OCI-LY7 (cell line): Measurements from ENCODE around the gene ACER1. TPM values are rescaled to one million over a fixed set of nuclear protein-coding genes. Genes with fewer than 3 reads are reported as not detected.

Experiments
- BruUV-seq: library from RNA; stranded (reverse); fragments of 400-500 nt; replicated peaks from 2 replicates; lab custom pipeline; 2021; lab: Mats Ljungman, UMichigan
- CTCF ChIA-PET: fragments of 300-600 bp; sonication (Branson Sonifier 250); formaldehyde crosslinking; loops from one replicate; lab custom pipeline; 2022; ENCODE audit warnings: antibody characterized with exemption; ENCODE audit not compliant: unreplicated experiment; lab: Charles Lee
- POLR2A ChIA-PET: fragments of 300-600 bp; sonication (Branson Sonifier 250); formaldehyde crosslinking; loops from one replicate; lab custom pipeline; 2022; ENCODE audit warnings: antibody characterized with exemption; lab: Charles Lee
- DNase-seq: peaks from one replicate; pipeline ENCODE4 v3.0.0-alpha.2; 2015; ENCODE audit warnings: low spot score
- H2AFZ ChIP-seq: fragments of 200-600 bp; sonication (generic), shearing (Covaris generic); 2 replicates; pipeline ENCODE4 v1.6.1; 2014; ENCODE audit warnings: mild to moderate bottlenecking, antibody characterized with exemption, low read length, moderate library complexity
- H3K27ac ChIP-seq: fragments of 200-600 bp; sonication (generic); 2 replicates; pipeline ENCODE4 v1.5.1; 2014; ENCODE audit warnings: mixed run types, low read depth, mild to moderate bottlenecking, moderate library complexity, low read length, inconsistent platforms; ENCODE audit not compliant: poor library complexity, severe bottlenecking
- H3K36me3 ChIP-seq: fragments of 200-600 bp; sonication (generic); 2 replicates; pipeline ENCODE4 v1.6.1; 2014; ENCODE audit warnings: mild to moderate bottlenecking, antibody characterized with exemption, low read length, moderate library complexity, mixed read lengths; ENCODE audit not compliant: insufficient read depth
- H3K4me1 ChIP-seq: fragments of 200-600 bp; sonication (generic); 2 replicates; pipeline ENCODE4 v1.5.1; 2014; ENCODE audit warnings: mild to moderate bottlenecking, low read length; ENCODE audit not compliant: insufficient read depth, poor library complexity, severe bottlenecking
- H3K4me2 ChIP-seq: fragments of 200-600 bp; sonication (generic); 2 replicates; pipeline ENCODE4 v1.6.1; 2014; ENCODE audit warnings: mild to moderate bottlenecking, low read length
- H3K4me3 ChIP-seq: fragments of 200-600 bp; sonication (generic); 2 replicates; pipeline ENCODE4 v1.5.1; 2014; ENCODE audit warnings: mild to moderate bottlenecking, low read depth, low read length; ENCODE audit not compliant: poor library complexity, severe bottlenecking
- H3K79me2 ChIP-seq: fragments of 200-600 bp; sonication (generic); 2 replicates; pipeline ENCODE4 v1.6.1; 2016; ENCODE audit warnings: low read depth, mild to moderate bottlenecking, low read length, moderate library complexity, mixed read lengths; ENCODE audit not compliant: insufficient read depth
- H3K9me2 ChIP-seq: fragments of 200-600 bp; sonication (generic); 2 replicates; pipeline ENCODE4 v1.6.1; 2016; ENCODE audit warnings: mild to moderate bottlenecking, low read length, mixed read lengths; ENCODE audit not compliant: insufficient read depth
- H3K9me3 ChIP-seq: fragments of 200-600 bp; sonication (generic); 2 replicates; pipeline ENCODE4 v1.6.1; 2014; ENCODE audit warnings: mild to moderate bottlenecking, mixed run types, low read length, mixed read lengths
- H4K20me1 ChIP-seq: fragments of 200-600 bp; sonication (generic); 2 replicates; pipeline ENCODE4 v1.6.1; 2014; ENCODE audit warnings: mild to moderate bottlenecking, antibody characterized with exemption, low read length, moderate library complexity, mixed read lengths; ENCODE audit not compliant: insufficient read depth
- CTCF ChIP-seq: fragments of 200-600 bp; sonication (generic); conservative IDR thresholded peaks from 2 replicates; pipeline ENCODE4 v1.5.1; 2014; ENCODE audit warnings: mild to moderate bottlenecking, antibody characterized with exemption, low read length, moderate library complexity, mixed read lengths
- EZH2phosphoT487 ChIP-seq: fragments of 200-600 bp; sonication (generic); IDR thresholded peaks from 2 replicates; pipeline ENCODE4 v1.6.1; 2018; ENCODE audit warnings: low read depth, borderline replicate concordance, mild to moderate bottlenecking, mixed run types, antibody characterized with exemption, low read length, moderate library complexity, mixed read lengths
- intact Hi-C: fragments of 100-400 bp; cut with micrococcal nuclease; formaldehyde crosslinking; loops from one replicate; pipeline ENCODE4 v1.10.0; 2022; ENCODE audit not compliant: unreplicated experiment
- total RNA-seq, 2 experiments: library from RNA; depleted of rRNA in 1 of 2; stranded (reverse); fragments of >200 nt in 1 of 2; shearing (Covaris generic) in 1 of 2; gene quantifications; 2 replicates each; pipeline ENCODE4 v1.2.3, GENCODE V29; 2014 to 2022

ACER1 gene
- total RNA-seq, 2 experiments from 2014 or later = not detected

- peaks cover 92% of the 10 kb centered on the region for H3K36me3 ChIP-seq
- CTCF ChIA-PET = no interaction called here
- H3K4me2 ChIP-seq = no peak overlapping the region
- H3K9me2 ChIP-seq = no peaks in the 10 kb centered on the region
- peaks cover 20% of the 10 kb centered on the region; the same call in 1 of the 2 replicates for H3K79me2 ChIP-seq
- POLR2A ChIA-PET = no interaction called here
- no TSS peak for BruUV-seq
- H4K20me1 ChIP-seq = no peaks in the 10 kb centered on the region
- H3K4me3 ChIP-seq = no peak overlapping the region
- TF ChIP-seq CTCF (no peak), EZH2phosphoT487 (no peak)
- H3K9me3 ChIP-seq = no peaks in the 10 kb centered on the region
- intact Hi-C loops = no loop called here
- DNase-seq = no peak
- no peak overlapping the region for H3K27ac ChIP-seq
- peaks cover 9% of the 10 kb centered on the region for H3K4me1 ChIP-seq
- no peak overlapping the region for H2AFZ ChIP-seq
These were observed 71.5 kb downstream of the ACER1 start for GRCh38 chr19:6261883-6262282.

GRCh38 chr19:6260912-6261650 lies 72.3 kb downstream of the ACER1 start:
- Histone ChIP-seq H2AFZ (no peak overlapping the region), H3K9me3 (no peaks in the 10 kb centered on the region), H3K4me1 (peaks cover 9% of the 10 kb centered on the region), H3K4me3 (no peak overlapping the region), H3K9me2 (no peaks in the 10 kb centered on the region), H3K27ac (no peak overlapping the region), H3K79me2 (peaks cover 27% of the 10 kb centered on the region; the same call in 1 of the 2 replicates), H3K4me2 (no peak overlapping the region), H4K20me1 (no peaks in the 10 kb centered on the region), H3K36me3 (peaks cover 90% of the 10 kb centered on the region)
- ChIA-PET POLR2A (no interaction called here), CTCF (no interaction called here)
- TF ChIP-seq EZH2phosphoT487 (no peak), CTCF (peak; percentile 76)
- intact Hi-C loops = no loop called here
- no TSS peak for BruUV-seq
- DNase-seq = peak; percentile 44

GRCh38 chr19:6260376-6260775 lies 73.0 kb downstream of the ACER1 start:
- CTCF ChIA-PET = no interaction called here
- Histone ChIP-seq H3K79me2 (peaks cover 27% of the 10 kb centered on the region; the same call in 1 of the 2 replicates), H3K27ac (no peak overlapping the region)

More at GRCh38 chr19:6260376-6260775, 73.0 kb downstream of the ACER1 start:
- H3K4me2 ChIP-seq = no peak overlapping the region
- DNase-seq = no peak
- H3K9me2 ChIP-seq = no peaks in the 10 kb centered on the region
- no peaks in the 10 kb centered on the region for H3K9me3 ChIP-seq
- no peak overlapping the region for H3K4me3 ChIP-seq
- peaks cover 9% of the 10 kb centered on the region for H3K4me1 ChIP-seq
- BruUV-seq = no TSS peak
- intact Hi-C loops = no loop called here
- H4K20me1 ChIP-seq = no peaks in the 10 kb centered on the region
- peaks cover 87% of the 10 kb centered on the region for H3K36me3 ChIP-seq
- POLR2A ChIA-PET = interaction anchor here (0.6 kb wide), 1 partner anchor 388 kb away, joined by 3 read pairs; no protein-coding TSS in a partner anchor
- no peak overlapping the region for H2AFZ ChIP-seq
- TF ChIP-seq CTCF = no peak
